H9 (cell line): ENCODE measurements around the gene ZDHHC13. TPM values are rescaled to one million over a fixed set of nuclear protein-coding genes. Genes with fewer than 3 reads are reported as not detected.

ENCODE experiments used
- DNase-seq: peaks from one replicate; pipeline ENCODE4 v3.0.0-alpha.2; 2017
- H2AFZ ChIP-seq: one replicate; pipeline ENCODE4 v1.6.1; 2013; ENCODE audit warnings: mild to moderate bottlenecking, low read length, control low read depth, moderate library complexity
- H2AK5ac ChIP-seq: 2 replicates; pipeline ENCODE4 v1.6.1; 2013; ENCODE audit warnings: low read length, control low read depth, mixed read lengths; ENCODE audit not compliant: insufficient read length
- H2BK120ac ChIP-seq: one replicate; pipeline ENCODE4 v1.6.1; 2013; ENCODE audit warnings: low read depth, mild to moderate bottlenecking, low read length, control low read depth, inconsistent platforms; ENCODE audit not compliant: poor library complexity, severe bottlenecking
- H2BK12ac ChIP-seq: 2 replicates; pipeline ENCODE4 v1.6.1; 2013; ENCODE audit warnings: low read length, control low read depth, mixed read lengths, low read depth; ENCODE audit not compliant: insufficient read length
- H2BK15ac ChIP-seq: 2 replicates; pipeline ENCODE4 v1.6.1; 2013; ENCODE audit warnings: low read depth, low read length, control low read depth
- H2BK20ac ChIP-seq: one replicate; pipeline ENCODE4 v1.6.1; 2013; ENCODE audit warnings: low read depth, mild to moderate bottlenecking, low read length, control low read depth, inconsistent platforms; ENCODE audit not compliant: poor library complexity, severe bottlenecking
- H2BK5ac ChIP-seq: 2 replicates; pipeline ENCODE4 v1.6.1; 2013; ENCODE audit warnings: low read length, control low read depth, mixed read lengths; ENCODE audit not compliant: insufficient read length
- H3K14ac ChIP-seq: 2 replicates; pipeline ENCODE4 v1.6.1; 2013; ENCODE audit warnings: low read length, control low read depth; ENCODE audit not compliant: insufficient read depth
- H3K18ac ChIP-seq: 2 replicates; pipeline ENCODE4 v1.6.1; 2013; ENCODE audit warnings: low read depth, mild to moderate bottlenecking, mixed read lengths, low read length, control low read depth; ENCODE audit not compliant: insufficient read length
- H3K23ac ChIP-seq: 2 replicates; pipeline ENCODE4 v1.6.1; 2013; ENCODE audit warnings: low read length, control low read depth, mixed read lengths, low read depth; ENCODE audit not compliant: insufficient read length
- H3K23me2 ChIP-seq: 2 replicates; pipeline ENCODE4 v1.6.1; 2013; ENCODE audit warnings: low read depth, mild to moderate bottlenecking, mixed read lengths, low read length, control low read depth; ENCODE audit not compliant: insufficient read length, poor library complexity, severe bottlenecking
- H3K27ac ChIP-seq: 2 replicates; pipeline ENCODE4 v1.5.1; 2013; ENCODE audit warnings: low read length, control low read depth, mixed read lengths, low read depth; ENCODE audit not compliant: insufficient read length
- H3K27me3 ChIP-seq: 2 replicates; pipeline ENCODE4 v1.6.1; 2013; ENCODE audit warnings: low read length, control low read depth, inconsistent platforms; ENCODE audit not compliant: insufficient read depth
- H3K4ac ChIP-seq: 2 replicates; pipeline ENCODE4 v1.6.1; 2013; ENCODE audit warnings: low read depth, mild to moderate bottlenecking, control low read depth, inconsistent platforms, low read length, moderate library complexity
- H3K4me1 ChIP-seq: 2 replicates; pipeline ENCODE4 v1.6.1; 2013; ENCODE audit warnings: low read length, control low read depth, inconsistent platforms; ENCODE audit not compliant: insufficient read depth
- H3K4me2 ChIP-seq: 2 replicates; pipeline ENCODE4 v1.6.1; 2013; ENCODE audit warnings: low read length, control low read depth, mixed read lengths; ENCODE audit not compliant: insufficient read length, insufficient read depth
- H3K56ac ChIP-seq: 2 replicates; pipeline ENCODE4 v1.6.1; 2013; ENCODE audit warnings: low read depth, mild to moderate bottlenecking, mixed read lengths, low read length, control low read depth; ENCODE audit not compliant: insufficient read length
- H3K79me1 ChIP-seq: 2 replicates; pipeline ENCODE4 v1.6.1; 2013; ENCODE audit warnings: low read depth, mild to moderate bottlenecking, moderate library complexity, low read length, control low read depth, inconsistent platforms; ENCODE audit not compliant: insufficient read depth, poor library complexity, severe bottlenecking
- H3K79me2 ChIP-seq: 2 replicates; pipeline ENCODE4 v1.6.1; 2013; ENCODE audit warnings: low read length, control low read depth, inconsistent platforms; ENCODE audit not compliant: insufficient read depth
- H3K9ac ChIP-seq: 2 replicates; pipeline ENCODE4 v1.6.1; 2013; ENCODE audit warnings: low read length, control low read depth, mixed read lengths; ENCODE audit not compliant: insufficient read length; ENCODE audit errors: extremely low read depth
- H3K9me3 ChIP-seq: one replicate; pipeline ENCODE4 v1.6.1; 2013; ENCODE audit warnings: low read depth, low read length, inconsistent platforms; ENCODE audit not compliant: control insufficient read depth
- H3T11ph ChIP-seq: one replicate; pipeline ENCODE4 v1.6.1; 2013; ENCODE audit warnings: mild to moderate bottlenecking, low read length, control low read depth, inconsistent platforms
- H4K20me1 ChIP-seq: one replicate; pipeline ENCODE4 v1.6.1; 2013; ENCODE audit not compliant: control insufficient read depth, insufficient read length, insufficient read depth
- H4K5ac ChIP-seq: 2 replicates; pipeline ENCODE4 v1.6.1; 2013; ENCODE audit warnings: low read depth, mild to moderate bottlenecking, mixed read lengths, low read length, control low read depth; ENCODE audit not compliant: insufficient read length
- H4K8ac ChIP-seq: replicated peaks from 2 replicates; pipeline ENCODE4 v1.6.1; 2013; ENCODE audit warnings: low read length, control low read depth, mixed read lengths, low read depth; ENCODE audit not compliant: insufficient read length
- H4K91ac ChIP-seq: 2 replicates; pipeline ENCODE4 v1.6.1; 2013; ENCODE audit warnings: low read depth, mild to moderate bottlenecking, moderate library complexity, mixed read lengths, low read length, control low read depth; ENCODE audit not compliant: insufficient read length
- H3K27ac Mint-ChIP-seq, 3 experiments: 2 replicates in 2 of 3; 3 replicates in 1 of 3; pipeline ENCODE4 v1.8.0; 2020 to 2021; ENCODE audit warnings: mixed read lengths in 3 of 3, mild to moderate bottlenecking in 1 of 3, moderate library complexity in 1 of 3
- H3K27me3 Mint-ChIP-seq: 2 replicates; pipeline ENCODE4 v1.8.0; 2021; ENCODE audit warnings: low read depth, mild to moderate bottlenecking, moderate library complexity, mixed read lengths
- H3K36me3 Mint-ChIP-seq, 3 experiments: 2 replicates in 2 of 3; 3 replicates in 1 of 3; pipeline ENCODE4 v1.8.0; 2020 to 2021; ENCODE audit warnings: low read depth in 3 of 3, mixed read lengths in 3 of 3; ENCODE audit not compliant: insufficient read depth in 1 of 3
- H3K4me1 Mint-ChIP-seq, 2 experiments: 2 replicates each; pipeline ENCODE4 v1.8.0; 2020; ENCODE audit warnings: mixed read lengths in 2 of 2
- H3K4me3 Mint-ChIP-seq, 2 experiments: 2 replicates in 1 of 2; 3 replicates in 1 of 2; pipeline ENCODE4 v1.8.0; 2020 to 2021; ENCODE audit warnings: mild to moderate bottlenecking in 2 of 2, mixed read lengths in 2 of 2, moderate library complexity in 1 of 2
- H3K9me3 Mint-ChIP-seq, 2 experiments: 2 replicates in 1 of 2; 3 replicates in 1 of 2; pipeline ENCODE4 v1.8.0; 2020; ENCODE audit warnings: mild to moderate bottlenecking in 2 of 2, mixed read lengths in 2 of 2, moderate library complexity in 1 of 2
- WGBS: extraction: QIAGEN DNeasy Blood & Tissue Kit; methylation state at CpG from one replicate; pipeline ENCODE4 v1.1.7; 2013; ENCODE audit warnings: missing lambda C conversion rate, low lambda C conversion rate, mixed read lengths; ENCODE audit not compliant: insufficient read length; ENCODE audit errors: extremely low coverage; 5-methylcytosine and 5-hydroxymethylcytosine counted together
- total RNA-seq: library from RNA; stranded (reverse); gene quantifications from 2 replicates; pipeline ENCODE4 v1.2.1, GENCODE V29; 2021
- TF ChIP-seq, protein P1 (sequence below): fragments of 200-600 bp; sonication (generic); conservative IDR thresholded peaks from 3 replicates; pipeline ENCODE4 v1.8.0; 2021; ENCODE audit warnings: antibody characterized with exemption, mild to moderate bottlenecking

The ZDHHC13 gene
- total RNA-seq, 1 experiment from 2014 or later = 20.9 TPM

DNA sequence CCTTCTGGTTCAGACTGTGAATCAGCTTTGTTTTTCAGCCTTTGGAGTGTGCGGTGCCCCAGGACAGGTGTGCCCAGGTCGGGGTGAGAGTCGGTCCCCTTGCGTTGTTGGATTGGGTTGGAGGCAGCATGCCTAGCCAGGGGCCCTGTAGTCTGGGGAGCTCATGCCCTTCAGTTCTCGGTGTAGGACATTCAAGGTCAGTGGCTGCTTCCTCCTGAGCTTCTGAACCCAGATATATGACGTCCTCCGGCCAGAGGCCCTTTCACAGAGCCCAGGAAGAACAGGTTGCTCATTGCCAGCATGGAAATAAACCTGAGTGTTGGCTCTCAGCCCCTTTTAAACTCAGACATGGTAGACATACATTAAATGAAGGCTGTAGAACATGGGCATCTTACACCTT lies 82.1 kb downstream of the ZDHHC13 start:
- Histone ChIP-seq H4K20me1 (no peaks in the 10 kb centered on the region), H3T11ph (no peak overlapping the region), H3K14ac (no peak overlapping the region), H3K27me3 (no peaks in the 10 kb centered on the region), H3K56ac (no peak overlapping the region), H4K8ac (no peak overlapping the region), H3K23ac (no peak overlapping the region), H2BK20ac (no peak overlapping the region), H2BK12ac (no peak overlapping the region), H3K27ac (no peak overlapping the region), H2AK5ac (no peak overlapping the region), H3K4me2 (no peak overlapping the region), H3K4me1 (no peaks in the 10 kb centered on the region), H2BK5ac (no peak overlapping the region), H4K5ac (no peak overlapping the region), H3K9ac (no peak overlapping the region), H3K79me1 (no peaks in the 10 kb centered on the region), H3K79me2 (no peaks in the 10 kb centered on the region), H3K4ac (no peak overlapping the region), H2BK15ac (no peak overlapping the region), H4K91ac (no peak overlapping the region), H3K9me3 (no peaks in the 10 kb centered on the region), H2BK120ac (no peak overlapping the region), H2AFZ (no peak overlapping the region), H3K18ac (no peak overlapping the region), H3K23me2 (no peaks in the 10 kb centered on the region)
- Mint-ChIP-seq H3K36me3 (peaks cover 0 to 3% (median 0%) of the 10 kb centered on the region in 3 experiments; a peak in 1 of 7 replicates), H3K4me1 (no peaks in the 10 kb centered on the region), H3K27me3 (peaks cover 5% of the 10 kb centered on the region; the same call in 1 of the 2 replicates), H3K4me3 (no peak overlapping the region), H3K27ac (no peak overlapping the region), H3K9me3 (peaks cover 0 to 7% of the 10 kb centered on the region in 2 experiments; a peak in 2 of 5 replicates)
- WGBS = no CpG with 5 or more reads among the region's 7 CpGs
- TF ChIP-seq, protein P1, sequence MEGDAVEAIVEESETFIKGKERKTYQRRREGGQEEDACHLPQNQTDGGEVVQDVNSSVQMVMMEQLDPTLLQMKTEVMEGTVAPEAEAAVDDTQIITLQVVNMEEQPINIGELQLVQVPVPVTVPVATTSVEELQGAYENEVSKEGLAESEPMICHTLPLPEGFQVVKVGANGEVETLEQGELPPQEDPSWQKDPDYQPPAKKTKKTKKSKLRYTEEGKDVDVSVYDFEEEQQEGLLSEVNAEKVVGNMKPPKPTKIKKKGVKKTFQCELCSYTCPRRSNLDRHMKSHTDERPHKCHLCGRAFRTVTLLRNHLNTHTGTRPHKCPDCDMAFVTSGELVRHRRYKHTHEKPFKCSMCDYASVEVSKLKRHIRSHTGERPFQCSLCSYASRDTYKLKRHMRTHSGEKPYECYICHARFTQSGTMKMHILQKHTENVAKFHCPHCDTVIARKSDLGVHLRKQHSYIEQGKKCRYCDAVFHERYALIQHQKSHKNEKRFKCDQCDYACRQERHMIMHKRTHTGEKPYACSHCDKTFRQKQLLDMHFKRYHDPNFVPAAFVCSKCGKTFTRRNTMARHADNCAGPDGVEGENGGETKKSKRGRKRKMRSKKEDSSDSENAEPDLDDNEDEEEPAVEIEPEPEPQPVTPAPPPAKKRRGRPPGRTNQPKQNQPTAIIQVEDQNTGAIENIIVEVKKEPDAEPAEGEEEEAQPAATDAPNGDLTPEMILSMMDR = no peak
- no peak for DNase-seq
